K562 (cell line): ENCODE data around the gene HBG1. TPM values are rescaled to one million over a fixed set of nuclear protein-coding genes. Genes with fewer than 3 reads are reported as not detected.
"Not testable (repeated sequence)": the region's sequence is repeated elsewhere in the genome, so short reads cannot be mapped to it uniquely, and the experiment has no call there.

Experiments
- ATAC-seq: fragments of 200-7000 bp; cut with Tn5 transposase; 3 replicates; pipeline ENCODE4 v1.9.1; 2020; ENCODE audit warnings: moderate library complexity
- BruUV-seq: library from RNA; stranded (reverse); fragments of 400-500 nt; replicated peaks from 2 replicates; lab custom pipeline; 2021; lab: Mats Ljungman, UMichigan
- CTCF ChIA-PET: fragments of 300-600 bp; formaldehyde crosslinking; extraction: SDS; loops from one replicate; lab custom pipeline; 2021; ENCODE audit warnings: low intra/inter-chr PET ratio; lab: Yijun Ruan, JAX
- POLR2A ChIA-PET: fragments of 300-600, 350-650 bp; sonication (Branson Sonifier 250); formaldehyde crosslinking; extraction: SDS; loops from one replicate; lab custom pipeline; 2021; ENCODE audit warnings: antibody characterized with exemption, inconsistent platforms; lab: Yijun Ruan, JAX
- DNase-seq, 4 experiments: peaks; one replicate each; pipeline versions ENCODE4 v3.0.0 to v3.0.0-alpha.2; 2011 to 2018; ENCODE audit warnings: low spot score in 3 of 4, mixed read lengths in 3 of 4; ENCODE audit errors: extremely low read depth in 1 of 4
- FAIRE-seq: peaks from 2 replicates; lab custom pipeline; 2011; peaks lifted over from hg19 to GRCh38; lab: Jason Lieb, UNC
- H2AFZ ChIP-seq: 2 replicates; pipeline ENCODE4 v1.6.0; 2011; ENCODE audit warnings: low read depth, low read length, control low read depth, inconsistent platforms
- H3K27ac ChIP-seq: fragments of 200-600 bp; 3 replicates; pipeline ENCODE4 v1.8.0; 2011; ENCODE audit warnings: low read depth, mild to moderate bottlenecking, control low read depth, inconsistent platforms, low read length, moderate library complexity, mixed read lengths; ENCODE audit errors: extremely low read depth
- H3K27me3 ChIP-seq, 2 experiments: fragments of 300-600 bp in 1 of 2; 2 replicates in 1 of 2; 3 replicates in 1 of 2; pipeline versions ENCODE4 v1.6.0 to v1.8.0; 2011; ENCODE audit warnings: inconsistent platforms in 2 of 2, low read length in 2 of 2, mild to moderate bottlenecking in 1 of 2, mixed read lengths in 1 of 2, moderate library complexity in 1 of 2; ENCODE audit not compliant: control insufficient read depth in 2 of 2, insufficient read depth in 2 of 2
- H3K36me3 ChIP-seq: fragments of 300-600 bp; 3 replicates; pipeline ENCODE4 v1.8.0; 2011; ENCODE audit warnings: mild to moderate bottlenecking, low read length, inconsistent platforms; ENCODE audit not compliant: control insufficient read depth, insufficient read depth
- H3K4me1 ChIP-seq, 2 experiments: fragments of 200-600 bp in 1 of 2; replicated peaks in 1 of 2; 2 replicates in 1 of 2; 3 replicates in 1 of 2; pipeline versions ENCODE4 v1.5.1 to v1.8.0; 2011; ENCODE audit warnings: inconsistent platforms in 2 of 2, low read length in 2 of 2, mild to moderate bottlenecking in 1 of 2, mixed read lengths in 1 of 2, moderate library complexity in 1 of 2; ENCODE audit not compliant: control insufficient read depth in 2 of 2, insufficient read depth in 2 of 2
- H3K4me2 ChIP-seq: 2 replicates; pipeline ENCODE4 v1.6.1; 2011; ENCODE audit warnings: low read length, control low read depth, inconsistent platforms, mixed read lengths; ENCODE audit not compliant: insufficient read depth
- H3K4me3 ChIP-seq: fragments of 200-600 bp; sonication (generic), shearing (Covaris generic); 2 replicates; pipeline ENCODE4 v1.5.1; 2016; ENCODE audit warnings: control low read depth, inconsistent platforms
- H3K79me2 ChIP-seq: fragments of 200-600 bp; 3 replicates; pipeline ENCODE4 v1.8.0; 2011; ENCODE audit warnings: low read length, inconsistent platforms; ENCODE audit not compliant: control insufficient read depth, insufficient read depth
- H3K9ac ChIP-seq, 2 experiments: 2 replicates each; pipeline versions ENCODE4 v1.6.0 to v1.6.1; 2011; ENCODE audit warnings: low read depth in 2 of 2, low read length in 2 of 2, control low read depth in 1 of 2, inconsistent platforms in 1 of 2, mild to moderate bottlenecking in 1 of 2, mixed read lengths in 1 of 2; ENCODE audit not compliant: insufficient read depth in 1 of 2
- H3K9me1 ChIP-seq: one replicate; pipeline ENCODE4 v1.6.0; 2011; ENCODE audit warnings: inconsistent platforms, mild to moderate bottlenecking, low read length, moderate library complexity; ENCODE audit not compliant: control insufficient read depth, insufficient read depth
- H3K9me3 ChIP-seq: replicated peaks from 2 replicates; pipeline ENCODE4 v1.5.1; 2011; ENCODE audit warnings: low read depth, low read length, inconsistent platforms; ENCODE audit not compliant: control insufficient read depth, insufficient read depth
- H4K20me1 ChIP-seq: replicated peaks from 2 replicates; pipeline ENCODE4 v1.6.1; 2011; ENCODE audit warnings: low read length, inconsistent platforms, mixed read lengths; ENCODE audit not compliant: control insufficient read depth, insufficient read depth
- ATF1 ChIP-seq, 2 experiments: fragments of 450-650 bp in 1 of 2; IDR thresholded peaks; 2 replicates each; pipeline ENCODE4 v1.6.1; 2016; ENCODE audit warnings: missing compliant biosample characterization in 1 of 2, missing genetic modification characterization in 1 of 2
- CHD1 ChIP-seq: fragments of 200-600 bp; sonication (generic); IDR thresholded peaks from one replicate; pipeline ENCODE4 v1.6.1; 2012; ENCODE audit warnings: mild to moderate bottlenecking, moderate library complexity, low read length, inconsistent platforms
- HDAC1 ChIP-seq, 2 experiments: fragments of 450-650 bp; IDR thresholded peaks; 2 replicates each; pipeline ENCODE4 v1.6.1; 2016 to 2017; ENCODE audit warnings: inconsistent platforms in 1 of 2, mild to moderate bottlenecking in 1 of 2, moderate library complexity in 1 of 2
- NRF1 ChIP-seq, 2 experiments: fragments of 450-650 bp; IDR thresholded peaks in 1 of 2; conservative IDR thresholded peaks in 1 of 2; 2 replicates each; pipeline ENCODE4 v1.6.1; 2014; ENCODE audit warnings: mild to moderate bottlenecking in 2 of 2
- RBFOX2 ChIP-seq: fragments of 200-400 bp; formaldehyde crosslinking; IDR thresholded peaks from 2 replicates; pipeline ENCODE4 v1.6.1; 2017; ENCODE audit warnings: low read depth, mild to moderate bottlenecking, low read length, moderate library complexity
- WGBS: fragments of 100-300 bp; shearing (Covaris generic); methylation state at CpG from one replicate; pipeline ENCODE4 v1.1.6; 2016; ENCODE audit warnings: low coverage, mixed read lengths; ENCODE audit not compliant: insufficient coverage; ENCODE audit errors: missing lambda C conversion rate; 5-methylcytosine and 5-hydroxymethylcytosine counted together
- in situ Hi-C: fragments of 300-500 bp; cut with MboI; formaldehyde crosslinking; loops from 4 replicates; pipeline ENCODE4 v1.15.0; 2018; ENCODE audit warnings: inconsistent platforms, mixed read lengths
- intact Hi-C: fragments of 100-400 bp; cut with micrococcal nuclease; formaldehyde crosslinking; loops from 2 replicates; pipeline ENCODE4 v1.14.2; 2022
- polyA plus RNA-seq, 8 experiments: library from polyadenylated mRNA; depleted of rRNA in 4 of 8; stranded (reverse) in 5 of 8; unstranded in 3 of 8; fragments of >200 nt; fragmentation: Nextera tagmentation in 2 of 8; fragmentation: Illumina TruSeq in 1 of 8; extraction: Ambion mirVana in 2 of 8; extraction: Trizol in 1 of 8; gene quantifications; 2 replicates each; pipeline versions ENCODE4 v1.2.1 to v1.2.3, GENCODE V29; 2011 to 2014; ENCODE audit warnings: inconsistent platforms in 1 of 8, missing spikeins in 1 of 8
- total RNA-seq, 7 experiments: library from RNA; depleted of rRNA in 6 of 7; stranded (reverse); fragments of >200 nt in 6 of 7; fragmentation: Illumina TruSeq in 2 of 7; extraction: Trizol in 2 of 7; gene quantifications; 2 replicates each; pipeline versions ENCODE4 v1.2.1 to v1.2.3, GENCODE V29; 2011 to 2021; ENCODE audit warnings: low replicate concordance in 1 of 7

Gene HBG1
- total and polyA plus RNA-seq, 9 of the 15 experiments (the other 6 are each of a cell fraction or from before 2014, with no cell fraction given) = 1,066 to 16,338 (median 4,898) TPM

GRCh38 chr11:5248498-5248897 lies 1.2 kb downstream of the HBG1 start:
- BruUV-seq; H2AFZ ChIP-seq; H3K9me1 ChIP-seq; CTCF ChIA-PET; H4K20me1 ChIP-seq; intact Hi-C loops; TF ChIP-seq ATF1 (CRISPR knock-in tag; IDR thresholded peaks at IDR 0.05): not testable (repeated sequence)
- WGBS = 1% methylated on average over 7 of the region's 7 CpGs
- peak overlapping the region; percentile 70 to 75; a peak in 3 of 4 replicates for H3K9ac ChIP-seq
- peak; percentile 67 for FAIRE-seq
- DNase-seq = peak in 1 of 4 experiments; percentile 52
- H3K4me3 ChIP-seq = peak overlapping the region; percentile 54
- peaks cover 54% of the 10 kb centered on the region for H3K36me3 ChIP-seq
- 0 out of 4 replicates have a peak, but pooled peaks of 1 of the 2 experiments have one; percentile 20 for TF ChIP-seq HDAC1 (IDR thresholded peaks at IDR 0.05)
- peak; percentile 31 to 44; a peak in 2 of 4 replicates for TF ChIP-seq NRF1 (conservative IDR thresholded peaks at IDR 0.05 in 1 of 2, IDR thresholded peaks at IDR 0.05 in 1 of 2)
- TF ChIP-seq ATF1 (tag; IDR thresholded peaks at IDR 0.05) = 0 out of 2 replicates have a peak, but pooled peaks have one; percentile 14
- TF ChIP-seq RBFOX2 = 0 out of 2 replicates have a peak, but pooled peaks have one; percentile 48
- TF ChIP-seq CHD1 = peak; percentile 26
- TF ChIP-seq, all 486 proteins: peak for 5; not testable (repeated sequence) for 481
- Histone ChIP-seq H3K4me2 (peak overlapping the region; percentile 88), H3K27ac (peak overlapping the region; percentile 25; the same call in 2 of the 3 replicates), H3K4me1 (peaks cover 8 to 14% of the 10 kb centered on the region in 2 experiments), H3K79me2 (peaks cover 92% of the 10 kb centered on the region)
- in situ Hi-C loops, H3K27me3 ChIP-seq, ATAC-seq, H3K9me3 ChIP-seq: not testable (repeated sequence)
- POLR2A ChIA-PET = interaction anchor here (0.7 to 3.3 kb wide), 12 partner anchors 9 to 120 kb away, joined by 3 to 21 read pairs (median 4); partner anchors contain the start of gene HBE1
